Liver (tissue), 9 donors: ENCODE results near the gene NCOR1. TPM values are rescaled to one million over a fixed set of nuclear protein-coding genes. Genes with fewer than 3 reads are reported as not detected.

Experiments
- DNase-seq: peaks from one replicate; pipeline ENCODE4 v3.0.0-alpha.2; 2017; ENCODE audit warnings: low spot score
- H3K27ac ChIP-seq, 2 donors: one replicate each; pipeline ENCODE4 v1.7.0; 2013; ENCODE audit warnings: inconsistent platforms in 2 of 2, low read length in 2 of 2, control low read depth in 1 of 2, low read depth in 1 of 2, mild to moderate bottlenecking in 1 of 2
- H3K27me3 ChIP-seq, 4 donors: one replicate each; pipeline versions ENCODE4 v1.6.1 to v1.7.0; 2013; ENCODE audit warnings: low read length in 3 of 4, inconsistent platforms in 1 of 4, mild to moderate bottlenecking in 1 of 4, moderate library complexity in 1 of 4; ENCODE audit not compliant: control insufficient read depth in 4 of 4, insufficient read depth in 4 of 4
- H3K36me3 ChIP-seq, 4 donors: one replicate each; pipeline versions ENCODE4 v1.6.1 to v1.7.0; 2013; ENCODE audit warnings: low read length in 3 of 4, mild to moderate bottlenecking in 3 of 4, low read depth in 1 of 4, moderate library complexity in 1 of 4; ENCODE audit not compliant: control insufficient read depth in 4 of 4, insufficient read depth in 3 of 4
- H3K4me1 ChIP-seq, 4 donors: one replicate each; pipeline versions ENCODE4 v1.6.1 to v1.7.0; 2013; ENCODE audit warnings: low read length in 3 of 4, mild to moderate bottlenecking in 3 of 4, moderate library complexity in 1 of 4; ENCODE audit not compliant: control insufficient read depth in 4 of 4, insufficient read depth in 4 of 4
- H3K4me3 ChIP-seq, 3 donors: one replicate each; pipeline versions ENCODE4 v1.6.1 to v1.7.0; 2013; ENCODE audit warnings: low read length in 3 of 3, control low read depth in 1 of 3, low read depth in 1 of 3, mild to moderate bottlenecking in 1 of 3
- H3K9ac ChIP-seq, 2 donors: one replicate each; pipeline ENCODE4 v1.7.0; 2013; ENCODE audit warnings: low read length in 2 of 2, mild to moderate bottlenecking in 2 of 2, moderate library complexity in 2 of 2, control low read depth in 1 of 2, low read depth in 1 of 2
- H3K9me3 ChIP-seq, 4 donors: one replicate each; pipeline versions ENCODE4 v1.6.1 to v1.7.0; 2013; ENCODE audit warnings: low read length in 3 of 4; ENCODE audit not compliant: control insufficient read depth in 4 of 4
- CTCF ChIP-seq: fragments of 150-350 bp; IDR thresholded peaks from 2 replicates; pipeline ENCODE4 v1.5.1; 2017; ENCODE audit warnings: improper control_type of control experiment, low read depth, low read length; ENCODE audit not compliant: missing input control
- EGR1 ChIP-seq, 2 donors: IDR thresholded peaks; 2 replicates each; pipeline ENCODE4 v1.6.1; 2016 to 2018; ENCODE audit warnings: antibody characterized with exemption in 2 of 2, low read depth in 2 of 2
- FOXA2 ChIP-seq: IDR thresholded peaks from 2 replicates; pipeline ENCODE4 v1.6.1; 2016; ENCODE audit warnings: antibody characterized with exemption
- GABPA ChIP-seq, 2 donors: IDR thresholded peaks in 1 of 2; conservative IDR thresholded peaks in 1 of 2; 2 replicates each; pipeline ENCODE4 v1.6.1; 2016; ENCODE audit warnings: antibody characterized with exemption in 2 of 2, mild to moderate bottlenecking in 1 of 2, moderate library complexity in 1 of 2
- HNF4G ChIP-seq: IDR thresholded peaks from 2 replicates; pipeline ENCODE4 v1.6.1; 2016; ENCODE audit warnings: antibody characterized with exemption
- RAD21 ChIP-seq, 2 donors: IDR thresholded peaks; 2 replicates each; pipeline ENCODE4 v1.6.1; 2016; ENCODE audit warnings: antibody characterized with exemption in 2 of 2, mild to moderate bottlenecking in 2 of 2
- SP1 ChIP-seq: IDR thresholded peaks from 2 replicates; pipeline ENCODE4 v1.6.1; 2018; ENCODE audit warnings: antibody characterized with exemption, mild to moderate bottlenecking
- TAF1 ChIP-seq: conservative IDR thresholded peaks from 2 replicates; pipeline ENCODE4 v1.6.1; 2016; ENCODE audit warnings: antibody characterized with exemption, mild to moderate bottlenecking
- YY1 ChIP-seq: IDR thresholded peaks from 2 replicates; pipeline ENCODE4 v1.6.1; 2016; ENCODE audit warnings: antibody characterized with exemption, mild to moderate bottlenecking
- WGBS: extraction: QIAGEN DNeasy Blood & Tissue Kit; methylation state at CpG from one replicate; pipeline ENCODE4 v1.1.7; 2013; 5-methylcytosine and 5-hydroxymethylcytosine counted together
- polyA plus RNA-seq, 2 donors: library from polyadenylated mRNA; stranded (reverse) in 1 of 2; unstranded in 1 of 2; fragments of 200-250 nt in 1 of 2; fragments of >200 nt in 1 of 2; fragmentation: Nextera tagmentation in 1 of 2; extraction: Ambion mirVana in 1 of 2; gene quantifications; one replicate each; pipeline versions ENCODE4 v1.2.1 to v1.2.3, GENCODE V29; 2013 to 2015
- total RNA-seq, 2 donors: library from RNA; depleted of rRNA; stranded (reverse); fragments of >200 nt; gene quantifications; one replicate each; pipeline ENCODE4 v1.2.3, GENCODE V29; 2014
- donor health status: healthy.
- donor health status: healthy.
- donor health status: healthy.
- donor health status: healthy.
- donor health status: healthy.

Gene NCOR1
- total and polyA plus RNA-seq, 4 donors = 23.6 to 94.8 (median 77.0) TPM

GRCh38 chr17:16135461-16135860, 79.9 kb downstream of the NCOR1 start (continued):
- no peak for TF ChIP-seq EGR1 (IDR thresholded peaks at IDR 0.05; ENCODE audit: low read depth in 2 of 2)

GRCh38 chr17:16131593-16131992, 83.7 kb downstream of the NCOR1 start:
- peaks cover 0 to 2% (median 0%) of the 10 kb centered on the region in 4 donors for H3K4me1 ChIP-seq
- H3K9ac ChIP-seq = no peak overlapping the region
- H3K9me3 ChIP-seq = no peaks in the 10 kb centered on the region
- H3K36me3 ChIP-seq = peaks cover 4 to 22% (median 14%) of the 10 kb centered on the region in 4 donors
- TF ChIP-seq TAF1 = no peak
- TF ChIP-seq SP1 = no peak
- no peak for TF ChIP-seq CTCF
- TF ChIP-seq FOXA2 = no peak
- TF ChIP-seq RAD21 (IDR thresholded peaks at IDR 0.05) = no peak
- TF ChIP-seq YY1 = no peak
- no peak for TF ChIP-seq HNF4G
- H3K4me3 ChIP-seq = no peak overlapping the region
- WGBS = 93% methylated on average over 3 of the region's 3 CpGs
- no peak for DNase-seq
- H3K27ac ChIP-seq = no peak overlapping the region
- no peaks in the 10 kb centered on the region for H3K27me3 ChIP-seq

- H3K36me3 ChIP-seq = peaks cover 2 to 17% (median 10%) of the 10 kb centered on the region in 4 donors
Observed at GRCh38 chr17:16129441-16130205, 85.7 kb downstream of the NCOR1 start.

More at GRCh38 chr17:16129441-16130205, 85.7 kb downstream of the NCOR1 start:
- H3K4me1 ChIP-seq = peaks cover 0 to 2% (median 0%) of the 10 kb centered on the region in 4 donors
- H3K27me3 ChIP-seq = no peaks in the 10 kb centered on the region
- no peaks in the 10 kb centered on the region for H3K9me3 ChIP-seq
- H3K27ac ChIP-seq = no peak overlapping the region
- TF ChIP-seq CTCF = no peak
- TF ChIP-seq SP1 = no peak
- TF ChIP-seq HNF4G = no peak
- no peak for TF ChIP-seq GABPA (IDR thresholded peaks at IDR 0.05 in 1 of 2, conservative IDR thresholded peaks at IDR 0.05 in 1 of 2)
- DNase-seq = no peak
- 92% methylated on average over 6 of the region's 6 CpGs for WGBS
- no peak overlapping the region for H3K4me3 ChIP-seq
- H3K9ac ChIP-seq = no peak overlapping the region
